ENCODE measurements around the gene EAPP.
"Not testable (repeated sequence)": the region's sequence is repeated elsewhere in the genome, so short reads cannot be mapped to it uniquely, and the experiment has no call there.

EAPP gene

GRCh38 chr14:34539407-34540180 is at the start of gene EAPP:
Gene EAPP (minus strand): TSS chr14:34539701. CDS start chr14:34539628, 73 bp downstream.
- no peak for DNase-seq

- no peak for DNase-seq
Measured at GRCh38 chr14:34583525-34583924, 44.0 kb upstream of the EAPP start.

- DNase-seq = no peak
Measured at GRCh38 chr14:34582117-34582680, 42.7 kb upstream of the EAPP start.

- no peak for DNase-seq
Measured at GRCh38 chr14:34580381-34580780, 40.9 kb upstream of the EAPP start.

GRCh38 chr14:34571771-34572170 is 32.3 kb upstream of the EAPP start:
- no peak for DNase-seq

- DNase-seq = no peak
Measured at GRCh38 chr14:34569750-34570149, 30.2 kb upstream of the EAPP start.

- DNase-seq = no peak
Measured at GRCh38 chr14:34568803-34569202, 29.3 kb upstream of the EAPP start.

- no peak for DNase-seq
Measured at GRCh38 chr14:34562776-34563150, 23.3 kb upstream of the EAPP start.

- not testable (repeated sequence) for DNase-seq
Measured at GRCh38 chr14:34562037-34562775, 22.7 kb upstream of the EAPP start.

GRCh38 chr14:34556498-34556829 is 17.0 kb upstream of the EAPP start:
- DNase-seq = not testable (repeated sequence)

GRCh38 chr14:34555583-34556497 is 16.3 kb upstream of the EAPP start:
- not testable (repeated sequence) for DNase-seq

GRCh38 chr14:34554540-34555250 is 15.2 kb upstream of the EAPP start:
- DNase-seq = no peak

GRCh38 chr14:34549276-34549966 is 9.9 kb upstream of the EAPP start:
- not testable (repeated sequence) for DNase-seq

- no peak for DNase-seq
Measured at GRCh38 chr14:34548472-34548981, 9.0 kb upstream of the EAPP start.

GRCh38 chr14:34547136-34547520 is 7.6 kb upstream of the EAPP start:
- not testable (repeated sequence) for DNase-seq

GRCh38 chr14:34546272-34547135 is 7.0 kb upstream of the EAPP start:
- not testable (repeated sequence) for DNase-seq

GRCh38 chr14:34540181-34541059 is 919 bp upstream of the EAPP start:
- DNase-seq = not testable (repeated sequence)

- DNase-seq = no peak
Measured at GRCh38 chr14:34538871-34539406, 562 bp downstream of the EAPP start.

GRCh38 chr14:34538096-34538495 is 1.4 kb downstream of the EAPP start:
- DNase-seq = not testable (repeated sequence)
